Fibroblast of peridontal ligament (primary cell): ENCODE data around the gene EXOC6B.

Source experiments
- DNase-seq: peaks from one replicate; pipeline ENCODE4 v3.0.0-alpha.2; 2010; ENCODE audit errors: extremely low read depth

Gene EXOC6B

GRCh38 chr2:72173640-72174321 is 652.1 kb downstream of the EXOC6B start:
- no peak for DNase-seq

GRCh38 chr2:72172478-72172877 is 653.4 kb downstream of the EXOC6B start:
- no peak for DNase-seq

- no peak for DNase-seq
Observed at GRCh38 chr2:72166279-72166678, 659.6 kb downstream of the EXOC6B start.

GRCh38 chr2:72165792-72166191 is 660.0 kb downstream of the EXOC6B start:
- DNase-seq: no peak

GRCh38 chr2:72162574-72162973 is 663.3 kb downstream of the EXOC6B start:
- DNase-seq: no peak

GRCh38 chr2:72159211-72159993 is 666.4 kb downstream of the EXOC6B start:
- DNase-seq: no peak

GRCh38 chr2:72157871-72158771 is 667.7 kb downstream of the EXOC6B start:
- no peak for DNase-seq

- no peak for DNase-seq
Observed at GRCh38 chr2:72156872-72157271, 669.0 kb downstream of the EXOC6B start.

- DNase-seq: no peak
Observed at GRCh38 chr2:72155737-72156136, 670.1 kb downstream of the EXOC6B start.

GRCh38 chr2:72155151-72155550 is 670.7 kb downstream of the EXOC6B start:
- no peak for DNase-seq

- no peak for DNase-seq
Observed at GRCh38 chr2:72154386-72154975, 671.4 kb downstream of the EXOC6B start.

- no peak for DNase-seq
Observed at GRCh38 chr2:72153924-72154323, 671.9 kb downstream of the EXOC6B start.

- DNase-seq: no peak
Observed at GRCh38 chr2:72153026-72153791, 672.6 kb downstream of the EXOC6B start.

GRCh38 chr2:72150861-72151356 is 674.9 kb downstream of the EXOC6B start:
- DNase-seq: no peak

- DNase-seq: peak; percentile 77
Observed at GRCh38 chr2:72150157-72150860, 675.5 kb downstream of the EXOC6B start.

GRCh38 chr2:72149556-72150156 is 676.2 kb downstream of the EXOC6B start:
- no peak for DNase-seq

GRCh38 chr2:72148837-72149555 is 676.8 kb downstream of the EXOC6B start:
- peak; percentile 26 for DNase-seq

- DNase-seq: no peak
Observed at GRCh38 chr2:72148003-72148836, 677.6 kb downstream of the EXOC6B start.
